Measurements from ENCODE around the gene SORL1.

GRCh38 chr11:121636081-121636799 lies 184.1 kb downstream of the SORL1 start:
- no peak for TF ChIP-seq EZH2 (IDR thresholded peaks at IDR 0.05)
- TF ChIP-seq POLR2AphosphoS5 (IDR thresholded peaks at IDR 0.05; ENCODE audit: borderline replicate concordance, low read depth, low read length): no peak
- no peak for TF ChIP-seq FOXP2 (optimal IDR thresholded peaks at IDR 0.05; ENCODE audit: control extremely low read depth, extremely low read length, insufficient read depth)
